Fibroblast of lung (primary cell): Measurements from ENCODE around the gene PLXNA4. TPM values are rescaled to one million over a fixed set of nuclear protein-coding genes. Genes with fewer than 3 reads are reported as not detected.

Source experiments
- DNase-seq, 2 donors: peaks; one replicate each; pipeline versions ENCODE4 v3.0.0 to v3.0.0-alpha.2; 2010; ENCODE audit warnings: low read depth in 2 of 2
- H2AFZ ChIP-seq: 2 replicates; pipeline ENCODE4 v1.5.1; 2012; ENCODE audit warnings: low read length, control low read depth, inconsistent platforms
- H3K27ac ChIP-seq: 2 replicates; pipeline ENCODE4 v1.5.1; 2011; ENCODE audit warnings: low read length, control low read depth; ENCODE audit not compliant: insufficient read depth
- H3K27me3 ChIP-seq: 2 replicates; pipeline ENCODE4 v1.5.1; 2011; ENCODE audit warnings: mild to moderate bottlenecking, low read length; ENCODE audit not compliant: control insufficient read depth, insufficient read depth
- H3K36me3 ChIP-seq: 2 replicates; pipeline ENCODE4 v1.5.1; 2011; ENCODE audit warnings: low read length; ENCODE audit not compliant: control insufficient read depth, insufficient read depth
- H3K4me1 ChIP-seq: 2 replicates; pipeline ENCODE4 v1.5.1; 2011; ENCODE audit warnings: low read length; ENCODE audit not compliant: control insufficient read depth, insufficient read depth; ENCODE audit errors: extremely low read depth
- H3K4me2 ChIP-seq: 2 replicates; pipeline ENCODE4 v1.5.1; 2011; ENCODE audit warnings: low read length, control low read depth; ENCODE audit not compliant: insufficient read depth; ENCODE audit errors: extremely low read depth
- H3K4me3 ChIP-seq, 4 experiments: fragments of 200-600 bp in 1 of 4; sonication (generic) in 1 of 4; replicated peaks in 1 of 4; 2 replicates each; pipeline ENCODE4 v1.5.1; 2011 to 2016; ENCODE audit warnings: low read length in 4 of 4, low read depth in 3 of 4, mild to moderate bottlenecking in 3 of 4, control low read depth in 2 of 4, inconsistent platforms in 1 of 4, mixed read lengths in 1 of 4; ENCODE audit not compliant: insufficient read depth in 1 of 4; ENCODE audit errors: control extremely low read depth in 1 of 4
- H3K79me2 ChIP-seq: 2 replicates; pipeline ENCODE4 v1.5.1; 2012; ENCODE audit warnings: mild to moderate bottlenecking, low read length, inconsistent platforms; ENCODE audit not compliant: control insufficient read depth, insufficient read depth
- H3K9ac ChIP-seq: 2 replicates; pipeline ENCODE4 v1.5.1; 2011; ENCODE audit warnings: mild to moderate bottlenecking, low read length, control low read depth; ENCODE audit not compliant: insufficient read depth
- H3K9me3 ChIP-seq: 2 replicates; pipeline ENCODE4 v1.5.1; 2012; ENCODE audit warnings: low read depth, low read length; ENCODE audit not compliant: control insufficient read depth, insufficient read depth
- H4K20me1 ChIP-seq: 2 replicates; pipeline ENCODE4 v1.5.1; 2011; ENCODE audit warnings: low read length; ENCODE audit not compliant: control insufficient read depth, insufficient read depth; ENCODE audit errors: extremely low read depth
- EZH2 ChIP-seq: IDR thresholded peaks from 2 replicates; pipeline ENCODE4 v1.5.1; 2012; ENCODE audit warnings: low read length, control low read depth, mild to moderate bottlenecking; ENCODE audit errors: missing control alignments
- polyA plus RNA-seq, 2 donors: library from polyadenylated mRNA; depleted of rRNA in 1 of 2; stranded (reverse) in 1 of 2; unstranded in 1 of 2; fragments of >200 nt; gene quantifications; 2 replicates each; pipeline ENCODE4 v1.2.1, GENCODE V29; 2011 to 2012; ENCODE audit warnings: missing spikeins in 1 of 2
- total RNA-seq: library from RNA; depleted of rRNA; stranded (reverse); fragments of >200 nt; gene quantifications from 2 replicates; pipeline ENCODE4 v1.2.1, GENCODE V29; 2014
- TF ChIP-seq, protein P1 (sequence below), 2 donors: IDR thresholded peaks in 1 of 2; conservative IDR thresholded peaks in 1 of 2; 1 replicate in 1 of 2; 2 replicates in 1 of 2; pipeline ENCODE4 v1.5.1; 2011 to 2012; ENCODE audit warnings: low read length in 2 of 2, control low read depth in 1 of 2, inconsistent platforms in 1 of 2, low read depth in 1 of 2, mild to moderate bottlenecking in 1 of 2

PLXNA4 gene
- total and polyA plus RNA-seq, 2 donors (not counting 1 experiment from before 2014, with no cell fraction given) = 1.2 to 1.5 TPM

DNA sequence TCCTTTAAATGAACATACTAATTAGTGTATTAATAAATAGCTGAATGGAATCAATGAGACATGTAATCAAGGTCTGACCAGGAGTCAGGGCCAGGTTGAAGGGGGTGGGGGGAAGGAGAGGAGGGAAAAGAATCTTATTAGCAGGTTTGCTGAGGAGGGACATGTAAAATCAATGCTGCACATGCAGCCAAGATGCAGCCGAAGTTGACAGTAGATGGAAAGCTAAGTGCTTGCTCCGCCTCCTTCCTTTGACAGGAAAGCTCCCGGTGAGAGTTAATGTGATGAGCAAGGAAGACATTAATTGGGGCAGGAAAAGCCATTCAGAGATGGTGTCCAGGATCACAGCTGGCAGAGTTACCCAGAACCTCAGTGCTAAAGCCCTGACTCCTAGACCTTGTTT is 24.4 kb downstream of the PLXNA4 start:
- no peaks in the 10 kb centered on the region for H4K20me1 ChIP-seq
- no peak for DNase-seq
- H3K4me2 ChIP-seq = no peak overlapping the region
- peaks cover 4% of the 10 kb centered on the region for H3K4me1 ChIP-seq
- H3K4me3 ChIP-seq = no peak overlapping the region
- no peak overlapping the region for H3K9ac ChIP-seq
- no peak for TF ChIP-seq EZH2
- TF ChIP-seq, protein P1, sequence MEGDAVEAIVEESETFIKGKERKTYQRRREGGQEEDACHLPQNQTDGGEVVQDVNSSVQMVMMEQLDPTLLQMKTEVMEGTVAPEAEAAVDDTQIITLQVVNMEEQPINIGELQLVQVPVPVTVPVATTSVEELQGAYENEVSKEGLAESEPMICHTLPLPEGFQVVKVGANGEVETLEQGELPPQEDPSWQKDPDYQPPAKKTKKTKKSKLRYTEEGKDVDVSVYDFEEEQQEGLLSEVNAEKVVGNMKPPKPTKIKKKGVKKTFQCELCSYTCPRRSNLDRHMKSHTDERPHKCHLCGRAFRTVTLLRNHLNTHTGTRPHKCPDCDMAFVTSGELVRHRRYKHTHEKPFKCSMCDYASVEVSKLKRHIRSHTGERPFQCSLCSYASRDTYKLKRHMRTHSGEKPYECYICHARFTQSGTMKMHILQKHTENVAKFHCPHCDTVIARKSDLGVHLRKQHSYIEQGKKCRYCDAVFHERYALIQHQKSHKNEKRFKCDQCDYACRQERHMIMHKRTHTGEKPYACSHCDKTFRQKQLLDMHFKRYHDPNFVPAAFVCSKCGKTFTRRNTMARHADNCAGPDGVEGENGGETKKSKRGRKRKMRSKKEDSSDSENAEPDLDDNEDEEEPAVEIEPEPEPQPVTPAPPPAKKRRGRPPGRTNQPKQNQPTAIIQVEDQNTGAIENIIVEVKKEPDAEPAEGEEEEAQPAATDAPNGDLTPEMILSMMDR (conservative IDR thresholded peaks at IDR 0.05 in 1 of 2, IDR thresholded peaks at IDR 0.05 in 1 of 2; ENCODE audit: low read depth in 1 of 2, low read length in 2 of 2) = no peak
- H3K79me2 ChIP-seq = no peaks in the 10 kb centered on the region
- no peak overlapping the region for H3K27ac ChIP-seq
- no peak overlapping the region for H2AFZ ChIP-seq
- H3K36me3 ChIP-seq = no peaks in the 10 kb centered on the region
- no peaks in the 10 kb centered on the region for H3K9me3 ChIP-seq
- no peaks in the 10 kb centered on the region for H3K27me3 ChIP-seq

DNA sequence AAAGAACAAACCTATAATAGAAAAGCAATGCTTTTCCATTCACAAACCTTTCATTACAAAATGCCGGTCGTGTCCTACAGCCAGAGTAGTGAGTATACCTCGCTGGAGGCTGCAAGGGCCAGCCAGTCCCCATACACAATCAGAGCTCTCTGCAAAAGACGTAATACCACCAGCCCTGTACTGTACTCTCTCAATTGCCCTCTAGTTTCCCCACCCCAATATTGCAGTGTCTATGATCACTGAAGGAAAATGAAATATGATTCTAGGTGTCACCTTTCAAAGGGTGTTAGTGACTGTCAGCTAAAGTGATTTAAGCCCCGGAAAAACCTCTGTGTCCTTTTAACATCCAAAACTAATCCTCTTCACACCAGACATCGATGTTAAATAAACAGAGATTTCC is 24.8 kb downstream of the PLXNA4 start:
- H3K36me3 ChIP-seq = no peaks in the 10 kb centered on the region
- DNase-seq = no peak
- H3K27ac ChIP-seq = no peak overlapping the region

DNA sequence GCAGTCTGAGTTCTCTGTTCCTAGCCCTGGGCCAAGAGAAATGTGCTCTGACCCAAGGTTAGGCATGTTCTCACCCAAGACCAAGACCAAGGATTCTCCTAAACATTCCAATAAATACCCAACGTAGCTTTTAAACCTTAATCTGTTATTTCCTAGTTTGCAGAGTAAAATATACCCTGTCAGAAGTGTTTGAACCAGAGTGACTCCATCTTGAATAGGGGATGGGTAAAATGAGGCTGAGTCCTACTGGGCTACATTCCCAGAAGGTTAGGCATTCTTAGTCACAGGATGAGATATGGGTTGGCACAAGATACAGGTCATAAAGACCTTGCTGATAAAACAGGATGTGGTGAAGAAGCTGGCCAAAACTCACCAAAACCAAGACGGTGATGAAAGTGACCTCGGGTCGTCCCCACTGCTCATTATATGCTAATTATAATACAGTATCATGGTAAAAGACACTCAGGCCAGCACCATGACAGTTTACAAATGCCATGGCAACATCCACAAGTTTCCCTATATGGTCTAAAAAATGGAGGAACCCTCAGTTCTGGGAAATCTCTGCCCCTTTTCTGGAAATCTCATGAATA is 27.7 kb downstream of the PLXNA4 start:
- Histone ChIP-seq H3K4me1 (peaks cover 4% of the 10 kb centered on the region), H3K36me3 (no peaks in the 10 kb centered on the region), H4K20me1 (no peaks in the 10 kb centered on the region), H3K4me2 (no peak overlapping the region), H3K27ac (no peak overlapping the region), H3K9ac (no peak overlapping the region), H3K9me3 (no peaks in the 10 kb centered on the region), H3K27me3 (no peaks in the 10 kb centered on the region), H2AFZ (no peak overlapping the region), H3K4me3 (no peak overlapping the region), H3K79me2 (no peaks in the 10 kb centered on the region)
- no peak for TF ChIP-seq EZH2
- TF ChIP-seq, protein P1 (conservative IDR thresholded peaks at IDR 0.05 in 1 of 2, IDR thresholded peaks at IDR 0.05 in 1 of 2; ENCODE audit: low read depth in 1 of 2, low read length in 2 of 2) = no peak
- DNase-seq = peak; percentile 50 to 95

More for the DNA sequence above, 24.8 kb downstream of the PLXNA4 start:
- H3K79me2 ChIP-seq = no peaks in the 10 kb centered on the region
- H3K9ac ChIP-seq = no peak overlapping the region
- no peaks in the 10 kb centered on the region for H3K9me3 ChIP-seq
- TF ChIP-seq, protein P1 (conservative IDR thresholded peaks at IDR 0.05 in 1 of 2, IDR thresholded peaks at IDR 0.05 in 1 of 2; ENCODE audit: low read depth in 1 of 2, low read length in 2 of 2) = no peak
- no peak for TF ChIP-seq EZH2
- H3K27me3 ChIP-seq = no peaks in the 10 kb centered on the region
- H2AFZ ChIP-seq = no peak overlapping the region
- H3K4me3 ChIP-seq = no peak overlapping the region
- peaks cover 4% of the 10 kb centered on the region for H3K4me1 ChIP-seq
- no peak overlapping the region for H3K4me2 ChIP-seq
- no peaks in the 10 kb centered on the region for H4K20me1 ChIP-seq
